Panc1 (cell line): Measurements from ENCODE around the gene RNU1-4. TPM values are rescaled to one million over a fixed set of nuclear protein-coding genes. Genes with fewer than 3 reads are reported as not detected.
"Not testable (repeated sequence)": the region's sequence is repeated elsewhere in the genome, so short reads cannot be mapped to it uniquely, and the experiment has no call there.

Experiments used
- ATAC-seq: fragments of 200-7000 bp; cut with Tn5 transposase; 2 replicates; pipeline ENCODE4 v1.9.1; 2020; ENCODE audit warnings: mild to moderate bottlenecking, moderate library complexity
- BruUV-seq: library from RNA; stranded (reverse); fragments of 400-500 nt; replicated peaks from 2 replicates; lab custom pipeline; 2021; lab: Mats Ljungman, UMichigan
- CTCF ChIA-PET: fragments of 300-600 bp; sonication (Branson Sonifier 250); formaldehyde crosslinking; loops from one replicate; lab custom pipeline; 2022; ENCODE audit warnings: antibody characterized with exemption; lab: Charles Lee
- POLR2A ChIA-PET: fragments of 300-600 bp; sonication (Branson Sonifier 250); formaldehyde crosslinking; loops from one replicate; lab custom pipeline; 2022; ENCODE audit warnings: antibody characterized with exemption; lab: Charles Lee
- DNase-seq: peaks from one replicate; pipeline ENCODE4 v3.0.0-alpha.2; 2010; ENCODE audit warnings: low read depth, low spot score
- H3K27ac ChIP-seq: 2 replicates; pipeline ENCODE4 v1.5.1; 2011; ENCODE audit warnings: mild to moderate bottlenecking, low read length, inconsistent platforms
- H3K27me3 ChIP-seq: fragments of 200-500 bp; sonication (Bioruptor generic); 2 replicates; pipeline ENCODE4 v1.6.0; 2014; ENCODE audit warnings: low read length, inconsistent platforms; ENCODE audit not compliant: control insufficient read depth, insufficient read depth
- H3K36me3 ChIP-seq: fragments of 200-500 bp; sonication (Bioruptor generic); 2 replicates; pipeline ENCODE4 v1.5.1; 2014; ENCODE audit warnings: inconsistent platforms, mild to moderate bottlenecking, low read length, moderate library complexity; ENCODE audit not compliant: control insufficient read depth, insufficient read depth
- H3K4me1 ChIP-seq: 2 replicates; pipeline ENCODE4 v1.5.1; 2011; ENCODE audit warnings: inconsistent platforms, mild to moderate bottlenecking, low read length, moderate library complexity; ENCODE audit not compliant: control insufficient read depth, insufficient read depth
- H3K4me3 ChIP-seq, 2 experiments: 2 replicates each; pipeline ENCODE4 v1.5.1; 2011 to 2012; ENCODE audit warnings: low read depth in 2 of 2, low read length in 2 of 2, mild to moderate bottlenecking in 2 of 2, inconsistent platforms in 1 of 2, moderate library complexity in 1 of 2
- H3K9me3 ChIP-seq: fragments of 200-500 bp; sonication (Bioruptor generic); 2 replicates; pipeline ENCODE4 v1.5.1; 2014; ENCODE audit warnings: low read depth, mild to moderate bottlenecking, inconsistent platforms, low read length, moderate library complexity; ENCODE audit not compliant: control insufficient read depth, insufficient read depth
- CTCF ChIP-seq: fragments of 450-650 bp; IDR thresholded peaks from 2 replicates; pipeline ENCODE4 v1.5.1; 2017; ENCODE audit warnings: mild to moderate bottlenecking
- in situ Hi-C: cut with HindIII; loops from 2 replicates; pipeline ENCODE4 v1.10.0; 2016; ENCODE audit warnings: low sequenced_read_pairs, low pct_unique_long_range_greater_than_20kb
- intact Hi-C: fragments of 100-400 bp; cut with micrococcal nuclease; formaldehyde crosslinking; loops from one replicate; pipeline ENCODE4 v1.10.0; 2022; ENCODE audit not compliant: unreplicated experiment
- total RNA-seq: library from RNA; stranded (reverse); gene quantifications from one replicate; pipeline ENCODE4 v1.2.1, GENCODE V29; 2021; ENCODE audit not compliant: unreplicated experiment

Gene RNU1-4
- total RNA-seq, 1 experiment from 2014 or later: 1,290 TPM

DNA sequence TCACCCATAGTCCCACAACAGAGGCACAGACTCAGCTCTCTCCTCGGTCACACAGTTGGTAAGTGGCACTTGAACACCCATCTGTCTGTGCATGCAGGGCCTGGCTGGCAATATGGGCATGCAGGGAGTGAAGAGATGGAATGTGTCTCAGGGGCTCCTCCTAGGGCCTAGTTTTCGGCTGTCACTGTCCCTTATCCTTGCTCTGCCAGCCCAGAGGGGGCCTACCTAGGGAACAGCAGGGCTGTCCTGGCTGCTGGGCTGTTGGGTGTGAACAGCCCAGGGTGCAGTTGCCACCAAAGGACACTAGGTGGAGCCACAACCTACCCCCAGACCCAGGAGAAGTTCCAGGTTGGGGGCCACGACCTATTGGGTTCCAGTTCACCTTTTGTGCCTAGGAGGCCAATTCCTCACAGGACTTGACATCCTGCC, 30.6 kb upstream of the RNU1-4 start:
- TF ChIP-seq CTCF: peak; percentile 62
- H3K4me1 ChIP-seq, H3K36me3 ChIP-seq, BruUV-seq, intact Hi-C loops, CTCF ChIA-PET, H3K27me3 ChIP-seq, H3K27ac ChIP-seq, H3K9me3 ChIP-seq, in situ Hi-C loops, DNase-seq, POLR2A ChIA-PET, H3K4me3 ChIP-seq: not testable (repeated sequence)
- peak; percentile 84 for ATAC-seq

- H3K27me3 ChIP-seq, CTCF ChIA-PET, intact Hi-C loops, H3K4me1 ChIP-seq, DNase-seq, H3K4me3 ChIP-seq, H3K36me3 ChIP-seq, POLR2A ChIA-PET, H3K27ac ChIP-seq, ATAC-seq, H3K9me3 ChIP-seq, BruUV-seq, in situ Hi-C loops: not testable (repeated sequence)
Measured at GRCh38 chr1:16710618-16711017, 29.7 kb upstream of the RNU1-4 start.

DNA sequence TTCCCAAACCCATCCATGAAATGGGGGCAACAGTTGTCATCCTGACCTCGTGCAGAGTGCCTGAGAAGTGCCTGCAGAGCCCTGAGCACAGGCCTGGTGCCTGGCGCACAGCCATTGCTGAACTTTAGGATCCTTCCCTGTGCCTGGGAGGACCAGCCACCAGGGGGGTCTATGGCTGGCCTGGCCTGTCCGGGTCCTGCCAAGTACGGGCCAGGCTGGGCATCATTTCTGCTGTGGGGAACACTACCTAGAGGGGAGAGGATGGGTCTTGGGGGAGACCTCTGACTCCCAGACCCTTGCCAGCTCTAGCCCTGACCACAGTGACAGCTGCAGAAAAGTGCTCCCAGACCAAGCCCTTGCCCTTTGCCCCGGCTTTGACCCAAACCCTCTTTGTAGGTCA, 28.2 kb upstream of the RNU1-4 start:
- ATAC-seq, CTCF ChIA-PET, BruUV-seq: not testable (repeated sequence)

DNA sequence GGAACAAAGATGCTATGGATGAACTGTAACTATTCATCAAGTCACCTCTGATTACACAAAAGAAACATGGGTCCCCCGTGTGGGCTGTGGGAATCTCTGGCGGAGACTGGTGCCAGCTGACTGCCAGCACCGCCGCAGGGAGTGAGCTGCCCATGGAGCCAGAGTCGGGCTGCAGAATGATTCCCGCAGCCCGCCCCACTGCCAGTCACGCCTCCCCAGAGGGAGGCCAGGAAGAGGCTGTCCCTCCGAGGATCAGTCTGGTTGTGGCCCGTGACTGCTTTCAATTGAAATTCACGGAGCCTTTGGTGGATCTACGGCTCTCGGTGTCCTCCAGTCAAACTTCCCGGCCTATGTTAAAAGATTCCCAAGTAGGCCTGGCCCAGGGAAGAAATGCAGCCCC, 27.7 kb upstream of the RNU1-4 start:
- H3K27me3 ChIP-seq, H3K9me3 ChIP-seq, H3K4me1 ChIP-seq, ATAC-seq, H3K36me3 ChIP-seq, POLR2A ChIA-PET, intact Hi-C loops, DNase-seq, H3K4me3 ChIP-seq, in situ Hi-C loops, CTCF ChIA-PET, BruUV-seq, H3K27ac ChIP-seq: not testable (repeated sequence)

More for the DNA sequence above, 28.2 kb upstream of the RNU1-4 start:
- H3K27me3 ChIP-seq, H3K9me3 ChIP-seq, POLR2A ChIA-PET, H3K4me3 ChIP-seq, H3K27ac ChIP-seq, H3K4me1 ChIP-seq, H3K36me3 ChIP-seq, intact Hi-C loops, in situ Hi-C loops, DNase-seq: not testable (repeated sequence)

DNA sequence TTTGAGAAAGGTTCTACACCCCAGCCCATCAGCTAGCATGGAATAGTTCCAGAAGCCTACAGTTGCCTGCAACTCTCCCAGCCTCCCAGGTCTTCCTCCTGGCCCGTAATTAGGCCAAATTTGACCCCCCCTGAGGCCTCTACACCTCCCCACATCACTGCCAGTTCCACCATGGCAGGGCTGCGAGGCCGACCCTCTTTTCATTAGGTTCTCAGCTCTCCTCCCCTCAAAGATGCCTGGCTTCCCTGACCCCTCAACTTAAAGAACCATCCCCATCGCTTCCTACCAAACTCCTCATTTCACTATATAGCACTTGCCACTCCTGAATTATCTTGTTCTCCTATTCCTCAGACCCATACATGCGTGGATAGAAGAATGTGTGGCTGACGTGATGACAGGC, 27.3 kb upstream of the RNU1-4 start:
- H3K4me1 ChIP-seq, H3K27ac ChIP-seq, H3K9me3 ChIP-seq, ATAC-seq, H3K27me3 ChIP-seq, H3K4me3 ChIP-seq, POLR2A ChIA-PET, intact Hi-C loops, BruUV-seq, in situ Hi-C loops, H3K36me3 ChIP-seq, DNase-seq, CTCF ChIA-PET: not testable (repeated sequence)

DNA sequence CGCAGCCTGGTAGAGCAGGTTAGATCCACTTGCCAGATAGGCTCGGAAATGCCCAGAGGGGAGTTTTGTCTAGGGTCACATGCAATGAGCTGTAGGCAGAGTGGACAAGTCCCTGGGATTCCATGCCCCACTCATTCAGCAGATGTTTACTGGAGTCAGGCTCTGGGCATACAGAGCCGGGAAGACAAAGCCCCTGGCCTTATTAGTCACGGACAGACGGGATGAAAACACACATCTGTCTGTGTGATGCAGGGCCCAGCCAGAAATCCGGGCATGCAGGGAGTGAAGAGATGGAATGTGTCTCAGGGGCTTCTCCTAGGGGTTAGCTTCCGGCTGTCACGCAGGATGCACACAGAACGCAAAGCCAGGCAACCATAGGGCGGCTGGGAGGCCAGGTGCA, 26.8 kb upstream of the RNU1-4 start:
- H3K27me3 ChIP-seq, POLR2A ChIA-PET, intact Hi-C loops, CTCF ChIA-PET, H3K4me3 ChIP-seq, BruUV-seq, in situ Hi-C loops, ATAC-seq, H3K4me1 ChIP-seq, H3K36me3 ChIP-seq, DNase-seq, H3K9me3 ChIP-seq, H3K27ac ChIP-seq: not testable (repeated sequence)
